ENCODE results near the gene PDHA1.

DNA sequence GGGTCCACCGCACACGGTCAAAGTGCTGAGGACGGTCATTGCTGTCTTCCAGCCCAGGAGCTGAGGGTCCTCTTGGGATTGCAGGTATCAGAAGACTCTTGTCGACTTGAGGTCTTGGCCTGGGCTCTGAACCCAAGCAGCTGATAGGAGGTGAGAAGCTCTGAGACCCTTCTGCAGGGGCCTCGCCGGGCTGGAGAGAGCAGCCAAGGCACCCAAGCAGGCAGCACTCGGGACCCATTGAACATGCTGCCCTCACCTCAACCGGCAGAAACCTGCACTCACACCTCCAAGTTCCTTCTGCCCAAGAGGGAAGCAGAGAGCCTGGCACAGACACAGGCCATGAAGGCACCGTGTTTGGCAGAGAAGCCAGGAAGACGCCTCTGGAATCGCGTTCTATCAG, 34.1 kb downstream of the PDHA1 start:
- TF ChIP-seq, protein P1, sequence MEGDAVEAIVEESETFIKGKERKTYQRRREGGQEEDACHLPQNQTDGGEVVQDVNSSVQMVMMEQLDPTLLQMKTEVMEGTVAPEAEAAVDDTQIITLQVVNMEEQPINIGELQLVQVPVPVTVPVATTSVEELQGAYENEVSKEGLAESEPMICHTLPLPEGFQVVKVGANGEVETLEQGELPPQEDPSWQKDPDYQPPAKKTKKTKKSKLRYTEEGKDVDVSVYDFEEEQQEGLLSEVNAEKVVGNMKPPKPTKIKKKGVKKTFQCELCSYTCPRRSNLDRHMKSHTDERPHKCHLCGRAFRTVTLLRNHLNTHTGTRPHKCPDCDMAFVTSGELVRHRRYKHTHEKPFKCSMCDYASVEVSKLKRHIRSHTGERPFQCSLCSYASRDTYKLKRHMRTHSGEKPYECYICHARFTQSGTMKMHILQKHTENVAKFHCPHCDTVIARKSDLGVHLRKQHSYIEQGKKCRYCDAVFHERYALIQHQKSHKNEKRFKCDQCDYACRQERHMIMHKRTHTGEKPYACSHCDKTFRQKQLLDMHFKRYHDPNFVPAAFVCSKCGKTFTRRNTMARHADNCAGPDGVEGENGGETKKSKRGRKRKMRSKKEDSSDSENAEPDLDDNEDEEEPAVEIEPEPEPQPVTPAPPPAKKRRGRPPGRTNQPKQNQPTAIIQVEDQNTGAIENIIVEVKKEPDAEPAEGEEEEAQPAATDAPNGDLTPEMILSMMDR (IDR thresholded peaks at IDR 0.05; ENCODE audit: low read depth, low read length, poor library complexity, severe bottlenecking), result no peak
- TF ChIP-seq EZH2phosphoT487 (IDR thresholded peaks at IDR 0.05; ENCODE audit: borderline replicate concordance, low read length), result no peak
